HG02610 (cell line): ENCODE data around the gene DRC3.
A peak's percentile ranks its signal among the peaks of the same experiment; 100 is the strongest.
"Not testable (repeated sequence)": the region's sequence is repeated elsewhere in the genome, so short reads cannot be mapped to it uniquely, and the experiment has no call there.

Experiments used
- ATAC-seq: cut with Tn5 transposase; IDR thresholded peaks from one replicate; pipeline ENCODE4 v1.9.1; 2021; ENCODE audit warnings: mild to moderate bottlenecking, moderate library complexity; ENCODE audit not compliant: unreplicated experiment

Gene DRC3

GRCh38 chr17:17941015-17941414 lies 31.6 kb upstream of the DRC3 start:
- no peak for ATAC-seq

GRCh38 chr17:17942846-17943245 lies 29.8 kb upstream of the DRC3 start:
- no peak for ATAC-seq

GRCh38 chr17:17943281-17943984 lies 29.2 kb upstream of the DRC3 start:
- ATAC-seq = no peak

- ATAC-seq = no peak
Measured at GRCh38 chr17:17944242-17944641, 28.4 kb upstream of the DRC3 start.

GRCh38 chr17:17944743-17945142 lies 27.9 kb upstream of the DRC3 start:
- ATAC-seq = no peak

- no peak for ATAC-seq
Measured at GRCh38 chr17:17946093-17946492, 26.6 kb upstream of the DRC3 start.

- no peak for ATAC-seq
Measured at GRCh38 chr17:17947309-17947708, 25.4 kb upstream of the DRC3 start.

- ATAC-seq = no peak
Measured at GRCh38 chr17:17947966-17948365, 24.7 kb upstream of the DRC3 start.

GRCh38 chr17:17950347-17950746 lies 22.3 kb upstream of the DRC3 start:
- no peak for ATAC-seq

- no peak for ATAC-seq
Measured at GRCh38 chr17:17950806-17951205, 21.9 kb upstream of the DRC3 start.

- ATAC-seq = no peak
Measured at GRCh38 chr17:17951524-17951923, 21.1 kb upstream of the DRC3 start.

- no peak for ATAC-seq
Measured at GRCh38 chr17:17952691-17953090, 20.0 kb upstream of the DRC3 start.

- no peak for ATAC-seq
Measured at GRCh38 chr17:17954079-17954478, 18.6 kb upstream of the DRC3 start.

GRCh38 chr17:17955790-17956341 lies 16.8 kb upstream of the DRC3 start:
- not testable (repeated sequence) for ATAC-seq

GRCh38 chr17:17957584-17957916 lies 15.1 kb upstream of the DRC3 start:
- no peak for ATAC-seq

GRCh38 chr17:17958982-17959381 lies 13.7 kb upstream of the DRC3 start:
- no peak for ATAC-seq

- ATAC-seq = peak; percentile 50
Measured at GRCh38 chr17:17959520-17960361, 12.9 kb upstream of the DRC3 start.

- no peak for ATAC-seq
Measured at GRCh38 chr17:17960500-17961030, 12.1 kb upstream of the DRC3 start.

- no peak for ATAC-seq
Measured at GRCh38 chr17:17963066-17963465, 9.6 kb upstream of the DRC3 start.

- ATAC-seq = no peak
Measured at GRCh38 chr17:17963694-17964436, 8.8 kb upstream of the DRC3 start.

- ATAC-seq = no peak
Measured at GRCh38 chr17:17964710-17965109, 8.0 kb upstream of the DRC3 start.
